ENCODE measurements around the gene SLC25A5. TPM values are rescaled to one million over a fixed set of nuclear protein-coding genes. Genes with fewer than 3 reads are reported as not detected.
"Not testable (repeated sequence)": the region's sequence is repeated elsewhere in the genome, so short reads cannot be mapped to it uniquely, and the experiment has no call there.

SLC25A5 gene
- total and polyA plus RNA-seq, 3 experiments from 2014 or later: 221 to 674 (median 644) TPM

DNA sequence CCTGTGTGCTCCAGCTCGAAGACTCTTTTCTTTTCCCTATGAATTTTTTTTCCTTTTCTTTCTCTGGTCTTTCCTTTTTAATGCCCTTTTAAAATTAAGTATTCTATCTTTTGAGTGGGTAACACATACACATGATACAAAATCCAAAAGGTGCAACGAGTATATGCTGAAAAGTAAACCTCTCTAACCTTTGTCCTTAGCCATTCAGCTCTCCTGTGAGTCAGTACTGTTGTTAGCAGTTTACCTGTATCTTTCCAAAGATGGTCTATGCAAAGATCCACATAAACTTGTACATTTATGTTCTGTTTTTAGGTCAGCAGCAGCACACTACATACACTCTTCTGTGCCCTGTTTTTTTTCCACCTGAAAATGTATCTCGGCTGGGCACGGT is 40.5 kb upstream of the SLC25A5 start:
- ChIA-PET POLR2A (no interaction called here), CTCF (no interaction called here)
- no peak overlapping the region for H3K27ac ChIP-seq (ENCODE audit: low read depth, low read length)

DNA sequence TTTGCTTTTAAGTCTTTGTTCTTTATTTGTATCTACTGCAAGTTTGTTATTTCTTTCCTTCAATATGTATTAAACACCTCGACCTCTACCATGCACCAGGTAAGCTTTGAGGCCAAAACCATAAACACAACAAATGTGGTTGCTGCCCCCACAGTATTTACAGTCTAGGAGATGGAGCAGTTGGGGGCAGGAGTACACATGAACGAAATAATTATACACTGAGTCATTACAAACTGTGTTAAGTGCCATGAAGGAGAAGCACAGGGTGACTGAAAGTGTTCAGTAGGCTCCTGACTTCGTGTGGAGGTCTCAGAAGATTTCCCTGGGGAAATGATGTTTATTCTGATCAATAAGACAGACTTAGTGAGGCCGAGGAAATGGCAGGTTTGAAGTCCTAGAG is 38.8 kb upstream of the SLC25A5 start:
- peaks cover 0 to 10% (median 8%) of the 10 kb centered on the region in 3 donors for H3K36me3 Mint-ChIP-seq
- H3K27ac ChIP-seq (ENCODE audit: low read depth, low read length): no peak overlapping the region
- no peaks in the 10 kb centered on the region for H3K9me3 ChIP-seq (ENCODE audit: low read length)
- POLR2A ChIA-PET: no interaction called here
- H3K36me3 ChIP-seq (ENCODE audit: insufficient read depth, low read length): no peaks in the 10 kb centered on the region
- H3K4me1 ChIP-seq (ENCODE audit: insufficient read depth, low read length): peaks cover 5% of the 10 kb centered on the region
- peaks cover 0 to 3% of the 10 kb centered on the region in 2 donors for H3K27me3 Mint-ChIP-seq
- H3K4me3 Mint-ChIP-seq: no peak overlapping the region
- DNase-seq: no peak
- H3K4me3 ChIP-seq (ENCODE audit: low read length): no peak overlapping the region
- no peaks in the 10 kb centered on the region for H3K27me3 ChIP-seq (ENCODE audit: insufficient read depth, low read length, poor library complexity, severe bottlenecking)
- H3K4me1 Mint-ChIP-seq: peaks cover 0 to 16% (median 9%) of the 10 kb centered on the region in 3 donors
- CTCF ChIA-PET: no interaction called here
- no peaks in the 10 kb centered on the region for H3K9me3 Mint-ChIP-seq
- H3K27ac Mint-ChIP-seq: peak overlapping the region in 1 of 8 donors; percentile 16

More for the DNA sequence above, 40.5 kb upstream of the SLC25A5 start:
- Mint-ChIP-seq H3K4me1 (peaks cover 0 to 16% (median 9%) of the 10 kb centered on the region in 3 donors), H3K27ac (peak overlapping the region in 3 of 8 donors; percentile 38 to 68 (median 54)), H3K36me3 (peaks cover 0 to 2% (median 0%) of the 10 kb centered on the region in 3 donors), H3K27me3 (peaks cover 0 to 4% of the 10 kb centered on the region in 2 donors), H3K4me3 (peak overlapping the region in 1 of 7 donors; percentile 28), H3K9me3 (no peaks in the 10 kb centered on the region)
- H3K36me3 ChIP-seq (ENCODE audit: insufficient read depth, low read length): no peaks in the 10 kb centered on the region
- DNase-seq: no peak
- H3K9me3 ChIP-seq (ENCODE audit: low read length): no peaks in the 10 kb centered on the region
- H3K4me3 ChIP-seq (ENCODE audit: low read length): no peak overlapping the region
- H3K4me1 ChIP-seq (ENCODE audit: insufficient read depth, low read length): peaks cover 5% of the 10 kb centered on the region
- no peaks in the 10 kb centered on the region for H3K27me3 ChIP-seq (ENCODE audit: insufficient read depth, low read length, poor library complexity, severe bottlenecking)

DNA sequence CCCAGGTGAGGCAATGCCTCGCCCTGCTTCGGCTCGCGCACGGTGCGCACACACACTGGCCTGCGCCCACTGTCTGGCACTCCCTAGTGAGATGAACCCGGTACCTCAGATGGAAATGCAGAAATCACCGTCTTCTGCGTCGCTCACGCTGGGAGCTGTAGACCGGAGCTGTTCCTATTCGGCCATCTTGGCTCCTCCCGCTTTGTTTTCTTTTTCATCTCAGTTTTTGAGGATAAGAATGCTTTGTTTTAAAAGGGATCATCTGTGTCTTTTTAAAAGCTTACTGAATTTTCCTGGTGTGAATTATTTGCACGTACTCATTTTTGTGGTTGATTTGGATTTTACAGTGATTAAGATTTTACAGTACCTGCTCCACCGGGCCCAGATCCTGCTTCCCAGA is 26.9 kb upstream of the SLC25A5 start:
- H3K36me3 Mint-ChIP-seq; H3K27ac ChIP-seq (ENCODE audit: low read depth, low read length); H3K27me3 ChIP-seq (ENCODE audit: insufficient read depth, low read length, poor library complexity, severe bottlenecking); CTCF ChIA-PET; H3K4me1 ChIP-seq (ENCODE audit: insufficient read depth, low read length); DNase-seq; POLR2A ChIA-PET; H3K36me3 ChIP-seq (ENCODE audit: insufficient read depth, low read length); H3K4me3 ChIP-seq (ENCODE audit: low read length); H3K27ac Mint-ChIP-seq; H3K4me1 Mint-ChIP-seq; H3K4me3 Mint-ChIP-seq; H3K9me3 Mint-ChIP-seq; H3K27me3 Mint-ChIP-seq; H3K9me3 ChIP-seq (ENCODE audit: low read length): not testable (repeated sequence)

DNA sequence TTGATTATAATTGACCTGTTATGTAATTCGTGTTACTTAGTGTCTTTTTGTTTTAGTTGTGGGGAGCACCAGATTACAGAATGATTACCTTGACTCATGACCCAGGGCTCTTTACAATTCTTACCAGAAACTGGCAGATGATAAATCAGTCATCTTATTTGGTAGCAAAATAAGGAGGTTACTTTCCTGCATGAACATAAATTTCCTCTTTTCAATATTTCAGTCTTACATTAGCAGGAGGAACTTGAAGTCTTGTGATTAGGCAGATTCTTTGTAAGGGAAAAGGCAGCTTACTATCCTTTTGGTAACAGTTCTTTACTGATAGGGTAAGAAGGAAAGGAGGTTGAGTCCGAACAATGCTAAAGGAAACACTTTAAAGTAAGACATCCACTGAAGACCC is 26.0 kb upstream of the SLC25A5 start:
- H3K27me3 Mint-ChIP-seq: peaks cover 0 to 4% of the 10 kb centered on the region in 2 donors
- POLR2A ChIA-PET: no interaction called here
- no peak overlapping the region for H3K4me3 ChIP-seq (ENCODE audit: low read length)
- H3K4me1 ChIP-seq (ENCODE audit: insufficient read depth, low read length): no peaks in the 10 kb centered on the region
- H3K9me3 ChIP-seq (ENCODE audit: low read length): no peaks in the 10 kb centered on the region
- H3K27ac Mint-ChIP-seq: no peak overlapping the region
- H3K4me3 Mint-ChIP-seq: no peak overlapping the region
- H3K36me3 ChIP-seq (ENCODE audit: insufficient read depth, low read length): no peaks in the 10 kb centered on the region
- peaks cover 0 to 10% (median 3%) of the 10 kb centered on the region in 3 donors for H3K36me3 Mint-ChIP-seq
- no peak overlapping the region for H3K27ac ChIP-seq (ENCODE audit: low read depth, low read length)
- CTCF ChIA-PET: no interaction called here
- no peak for DNase-seq
- H3K9me3 Mint-ChIP-seq: no peaks in the 10 kb centered on the region
- no peaks in the 10 kb centered on the region for H3K4me1 Mint-ChIP-seq
- H3K27me3 ChIP-seq (ENCODE audit: insufficient read depth, low read length, poor library complexity, severe bottlenecking): no peaks in the 10 kb centered on the region

DNA sequence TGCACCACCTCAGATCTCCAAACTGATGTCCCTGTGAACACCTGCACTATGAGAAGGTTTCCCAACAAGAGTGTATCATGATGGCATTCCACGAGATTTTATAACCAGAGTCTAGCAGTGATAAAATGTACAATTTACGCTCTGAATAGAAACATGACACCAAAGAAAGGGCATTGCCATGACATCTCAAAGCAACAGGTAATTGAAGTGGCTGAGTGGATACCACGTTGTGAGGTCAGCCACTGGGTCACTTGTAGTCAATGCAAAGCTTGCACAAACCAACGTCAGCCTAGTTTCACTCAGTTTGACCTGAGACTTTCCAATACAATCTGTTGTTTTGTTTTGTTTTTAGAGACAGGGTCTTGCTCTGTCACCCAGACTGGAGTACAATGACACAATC is 15.0 kb upstream of the SLC25A5 start:
- Mint-ChIP-seq H3K9me3 (no peaks in the 10 kb centered on the region), H3K36me3 (peaks cover 0 to 17% (median 3%) of the 10 kb centered on the region in 3 donors), H3K4me1 (no peaks in the 10 kb centered on the region), H3K4me3 (no peak overlapping the region), H3K27ac (peak overlapping the region in 1 of 8 donors; percentile 7), H3K27me3 (peaks cover 0 to 8% of the 10 kb centered on the region in 2 donors)
- Histone ChIP-seq H3K27ac (ENCODE audit: low read depth, low read length) (no peak overlapping the region), H3K9me3 (ENCODE audit: low read length) (no peaks in the 10 kb centered on the region), H3K4me3 (ENCODE audit: low read length) (no peak overlapping the region), H3K36me3 (ENCODE audit: insufficient read depth, low read length) (no peaks in the 10 kb centered on the region), H3K4me1 (ENCODE audit: insufficient read depth, low read length) (no peaks in the 10 kb centered on the region), H3K27me3 (ENCODE audit: insufficient read depth, low read length, poor library complexity, severe bottlenecking) (no peaks in the 10 kb centered on the region)
- CTCF ChIA-PET: interaction anchor here (1.2 kb wide), 1 partner anchor 16 kb away, joined by 4 read pairs; no protein-coding TSS in a partner anchor
- POLR2A ChIA-PET: no interaction called here
- DNase-seq: no peak

DNA sequence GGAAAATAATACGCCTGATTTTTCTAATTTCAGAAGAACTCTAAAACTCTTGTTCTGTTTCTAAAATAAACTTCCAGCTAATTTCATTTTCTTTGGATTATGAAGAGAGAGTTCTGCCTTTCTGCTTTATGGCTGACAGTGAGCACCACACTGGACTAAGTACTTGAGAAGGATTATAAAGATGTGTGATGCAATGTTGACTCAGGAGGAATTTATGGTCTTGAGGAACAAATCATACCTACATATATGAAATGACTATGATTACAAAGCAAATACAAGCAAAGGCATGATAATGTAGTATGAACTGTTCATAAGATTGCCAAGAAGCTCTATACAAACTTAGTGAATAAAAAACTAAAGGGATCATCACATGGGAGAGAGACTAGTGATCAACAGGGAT is 13.0 kb upstream of the SLC25A5 start:
- Histone ChIP-seq H3K9me3 (ENCODE audit: low read length) (no peaks in the 10 kb centered on the region), H3K4me3 (ENCODE audit: low read length) (no peak overlapping the region), H3K36me3 (ENCODE audit: insufficient read depth, low read length) (no peaks in the 10 kb centered on the region), H3K27ac (ENCODE audit: low read depth, low read length) (no peak overlapping the region), H3K4me1 (ENCODE audit: insufficient read depth, low read length) (no peaks in the 10 kb centered on the region), H3K27me3 (ENCODE audit: insufficient read depth, low read length, poor library complexity, severe bottlenecking) (no peaks in the 10 kb centered on the region)
- ChIA-PET CTCF (no interaction called here), POLR2A (no interaction called here)
- peaks cover 0 to 7% of the 10 kb centered on the region in 2 donors for H3K27me3 Mint-ChIP-seq
- H3K4me3 Mint-ChIP-seq: no peak overlapping the region
- H3K36me3 Mint-ChIP-seq: peaks cover 0 to 17% (median 3%) of the 10 kb centered on the region in 3 donors
- H3K4me1 Mint-ChIP-seq: no peaks in the 10 kb centered on the region
- no peaks in the 10 kb centered on the region for H3K9me3 Mint-ChIP-seq
- no peak overlapping the region for H3K27ac Mint-ChIP-seq
- DNase-seq: no peak

DNA sequence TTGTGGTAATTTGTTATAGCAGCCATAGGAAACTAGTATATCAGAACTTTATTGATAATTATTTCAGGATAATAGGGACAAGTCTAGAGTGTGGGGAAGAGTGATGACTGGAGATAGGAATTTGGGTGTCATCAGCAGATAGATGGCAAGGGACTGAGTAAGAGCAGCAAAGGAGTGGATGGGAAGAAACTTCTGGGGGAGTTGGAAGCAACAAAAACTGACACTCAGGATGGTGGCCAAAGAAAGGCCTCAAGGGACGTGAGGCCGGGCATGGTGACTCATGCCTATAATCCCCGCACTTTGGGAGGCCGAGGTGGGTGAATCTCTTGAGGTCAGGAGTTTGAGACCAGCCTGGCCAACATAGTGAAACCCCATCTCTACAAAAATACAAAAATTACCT is 9.1 kb upstream of the SLC25A5 start:
- ChIA-PET POLR2A (no interaction called here), CTCF (no interaction called here)
- Mint-ChIP-seq H3K36me3 (no peaks in the 10 kb centered on the region), H3K27me3 (peaks cover 0 to 3% of the 10 kb centered on the region in 2 donors), H3K4me1 (no peaks in the 10 kb centered on the region), H3K27ac (no peak overlapping the region), H3K4me3 (no peak overlapping the region), H3K9me3 (no peaks in the 10 kb centered on the region)
- Histone ChIP-seq H3K9me3 (ENCODE audit: low read length) (no peaks in the 10 kb centered on the region), H3K27ac (ENCODE audit: low read depth, low read length) (no peak overlapping the region), H3K36me3 (ENCODE audit: insufficient read depth, low read length) (no peaks in the 10 kb centered on the region), H3K27me3 (ENCODE audit: insufficient read depth, low read length, poor library complexity, severe bottlenecking) (no peaks in the 10 kb centered on the region), H3K4me3 (ENCODE audit: low read length) (no peak overlapping the region), H3K4me1 (ENCODE audit: insufficient read depth, low read length) (no peaks in the 10 kb centered on the region)
- DNase-seq: no peak

DNA sequence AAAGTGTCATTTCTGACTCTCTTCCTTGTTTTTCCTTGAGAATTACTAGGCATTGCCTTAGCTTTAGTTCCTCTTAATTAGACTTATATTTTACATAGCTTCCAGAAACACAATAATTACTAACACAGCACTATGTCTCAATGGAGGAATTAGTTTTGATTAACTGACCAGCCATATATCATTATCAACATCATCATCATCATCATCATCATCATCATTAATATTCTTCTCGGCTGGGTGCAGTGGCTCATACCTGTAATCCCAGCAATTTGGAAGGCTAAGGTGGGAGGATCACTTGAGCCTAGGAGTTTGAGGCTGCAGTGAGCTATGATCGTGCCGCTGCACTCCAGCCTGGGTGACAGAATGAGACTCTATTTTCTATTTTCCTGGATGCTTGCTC is 2.7 kb upstream of the SLC25A5 start:
- POLR2A ChIA-PET: no interaction called here
- Histone ChIP-seq H3K27me3 (ENCODE audit: insufficient read depth, low read length, poor library complexity, severe bottlenecking) (no peaks in the 10 kb centered on the region), H3K9me3 (ENCODE audit: low read length) (no peaks in the 10 kb centered on the region), H3K4me3 (ENCODE audit: low read length) (no peak overlapping the region), H3K4me1 (ENCODE audit: insufficient read depth, low read length) (peaks cover 10% of the 10 kb centered on the region), H3K27ac (ENCODE audit: low read depth, low read length) (no peak overlapping the region), H3K36me3 (ENCODE audit: insufficient read depth, low read length) (peaks cover 9% of the 10 kb centered on the region)
- CTCF ChIA-PET: no interaction called here
- no peak for DNase-seq
- Mint-ChIP-seq H3K36me3 (peaks cover 0 to 17% (median 2%) of the 10 kb centered on the region in 3 donors), H3K9me3 (no peaks in the 10 kb centered on the region), H3K27ac (no peak overlapping the region), H3K4me3 (no peak overlapping the region), H3K4me1 (peaks cover 5 to 19% (median 10%) of the 10 kb centered on the region in 3 donors), H3K27me3 (peaks cover 0 to 2% of the 10 kb centered on the region in 2 donors)

DNA sequence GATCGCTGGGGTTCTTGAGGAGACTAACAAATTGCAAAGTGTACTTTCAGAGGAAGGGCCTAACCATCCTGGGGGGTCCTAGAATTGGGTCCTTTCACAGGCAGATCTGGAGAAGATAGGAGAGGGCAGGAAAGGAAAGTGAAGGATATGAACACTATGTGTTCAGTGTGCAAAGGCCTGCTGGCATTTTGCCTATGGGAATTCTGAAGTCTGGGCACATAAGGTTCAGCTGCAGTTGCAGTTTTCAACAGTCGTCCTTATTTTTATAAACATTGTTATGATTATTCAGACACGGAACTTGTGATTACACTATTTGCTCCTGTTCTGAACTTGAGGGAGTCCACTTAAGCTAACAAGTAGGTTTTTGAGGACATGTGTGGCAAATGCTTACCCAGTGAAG is 1.3 kb upstream of the SLC25A5 start:
- peak overlapping the region in 1 of 8 donors; percentile 97 for H3K27ac Mint-ChIP-seq
- no peaks in the 10 kb centered on the region for H3K9me3 ChIP-seq (ENCODE audit: low read length)
- peaks cover 0 to 2% of the 10 kb centered on the region in 2 donors for H3K27me3 Mint-ChIP-seq
- H3K36me3 Mint-ChIP-seq: peaks cover 0 to 26% (median 2%) of the 10 kb centered on the region in 3 donors
- H3K9me3 Mint-ChIP-seq: no peaks in the 10 kb centered on the region
- H3K4me3 ChIP-seq (ENCODE audit: low read length): no peak overlapping the region
- peaks cover 10% of the 10 kb centered on the region for H3K4me1 ChIP-seq (ENCODE audit: insufficient read depth, low read length)
- no peak overlapping the region for H3K27ac ChIP-seq (ENCODE audit: low read depth, low read length)
- POLR2A ChIA-PET: no interaction called here
- peaks cover 5 to 22% (median 13%) of the 10 kb centered on the region in 3 donors for H3K4me1 Mint-ChIP-seq
- H3K4me3 Mint-ChIP-seq: peak overlapping the region in 4 of 7 donors; percentile 15 to 97 (median 42)
- CTCF ChIA-PET: no interaction called here
- H3K27me3 ChIP-seq (ENCODE audit: insufficient read depth, low read length, poor library complexity, severe bottlenecking): no peaks in the 10 kb centered on the region
- peaks cover 11% of the 10 kb centered on the region for H3K36me3 ChIP-seq (ENCODE audit: insufficient read depth, low read length)
- DNase-seq: no peak

Data from CD8-positive, alpha-beta memory T cell (primary cell).